ENCODE data around the gene RNF5. TPM values are rescaled to one million over a fixed set of nuclear protein-coding genes. Genes with fewer than 3 reads are reported as not detected.
A peak's percentile ranks its signal among the peaks of the same experiment; 100 is the strongest.
"Not testable (repeated sequence)": the region's sequence is repeated elsewhere in the genome, so short reads cannot be mapped to it uniquely, and the experiment has no call there.

Gene RNF5, protein sequence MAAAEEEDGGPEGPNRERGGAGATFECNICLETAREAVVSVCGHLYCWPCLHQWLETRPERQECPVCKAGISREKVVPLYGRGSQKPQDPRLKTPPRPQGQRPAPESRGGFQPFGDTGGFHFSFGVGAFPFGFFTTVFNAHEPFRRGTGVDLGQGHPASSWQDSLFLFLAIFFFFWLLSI
- 50.9 TPM for polyA plus RNA-seq (ENCODE audit: insufficient read length)

DNA sequence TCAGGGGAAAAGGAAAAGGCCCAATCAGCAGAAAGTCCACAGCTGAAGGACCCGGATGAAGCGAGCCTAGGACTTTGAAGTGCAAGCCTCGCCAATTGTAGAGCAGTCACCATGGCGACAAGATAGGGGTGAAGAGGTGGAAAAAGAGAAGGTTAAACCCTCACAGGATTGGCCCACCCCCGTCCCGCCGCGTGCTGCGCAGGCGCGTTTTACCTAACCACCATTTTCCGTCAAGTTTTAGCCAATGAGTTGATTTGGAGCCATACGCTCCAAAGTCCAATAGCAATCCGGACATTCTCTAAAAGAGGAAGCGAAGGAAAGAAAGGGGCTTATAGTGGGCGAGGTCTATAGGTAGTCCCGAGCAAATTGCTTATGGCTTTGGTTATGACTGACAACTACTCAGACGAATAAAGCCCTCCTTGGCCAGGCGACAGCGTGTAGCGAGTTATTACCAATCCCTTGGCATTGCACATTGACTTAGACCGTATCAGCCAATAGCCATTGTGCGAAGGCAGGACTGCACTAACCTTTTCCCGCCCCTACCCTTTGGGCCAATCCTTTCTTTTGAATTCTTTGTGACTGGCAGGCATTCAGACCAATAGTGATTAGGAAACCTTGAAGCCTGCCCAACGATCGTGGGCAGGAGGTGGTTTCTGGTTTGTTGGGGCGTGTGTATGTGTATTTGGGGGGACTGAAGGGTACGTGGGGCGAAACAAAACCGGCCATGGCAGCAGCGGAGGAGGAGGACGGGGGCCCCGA lies at the start of gene RNF5:
Gene RNF5, plus strand, starts transcription at position 618 of the 759 bp plus-strand sequence. Its CDS starts 107 bp downstream, at position 725.
- DNase-seq: peak; percentile 99

DNA sequence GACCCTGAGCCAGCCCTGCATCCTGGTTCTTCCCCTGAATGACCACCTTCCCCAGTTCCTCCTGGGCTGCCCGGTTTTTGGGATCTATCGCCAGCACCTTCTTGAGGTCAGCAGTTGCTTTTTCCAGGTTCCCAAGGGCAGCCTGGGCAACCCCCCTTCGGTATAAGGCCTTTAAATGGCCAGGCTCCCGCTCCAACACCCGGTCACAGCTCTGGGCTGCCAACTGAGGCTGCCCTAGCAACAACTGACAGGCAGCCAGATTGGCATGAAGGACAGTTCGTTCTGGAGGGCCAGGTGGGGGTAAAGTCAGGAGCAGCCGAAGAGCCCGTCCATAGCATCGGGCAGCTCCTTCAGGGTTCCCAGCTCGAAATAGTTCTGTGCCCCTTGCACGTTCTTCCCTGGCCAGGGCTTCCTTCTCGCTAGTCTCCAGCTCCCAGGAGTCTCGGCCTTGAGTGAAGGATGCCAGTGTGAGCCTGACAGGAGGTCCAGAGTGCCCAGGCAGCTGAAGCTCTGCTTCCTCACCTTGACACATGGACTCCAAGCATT lies 49.4 kb upstream of the RNF5 start:
- DNase-seq: no peak

DNA sequence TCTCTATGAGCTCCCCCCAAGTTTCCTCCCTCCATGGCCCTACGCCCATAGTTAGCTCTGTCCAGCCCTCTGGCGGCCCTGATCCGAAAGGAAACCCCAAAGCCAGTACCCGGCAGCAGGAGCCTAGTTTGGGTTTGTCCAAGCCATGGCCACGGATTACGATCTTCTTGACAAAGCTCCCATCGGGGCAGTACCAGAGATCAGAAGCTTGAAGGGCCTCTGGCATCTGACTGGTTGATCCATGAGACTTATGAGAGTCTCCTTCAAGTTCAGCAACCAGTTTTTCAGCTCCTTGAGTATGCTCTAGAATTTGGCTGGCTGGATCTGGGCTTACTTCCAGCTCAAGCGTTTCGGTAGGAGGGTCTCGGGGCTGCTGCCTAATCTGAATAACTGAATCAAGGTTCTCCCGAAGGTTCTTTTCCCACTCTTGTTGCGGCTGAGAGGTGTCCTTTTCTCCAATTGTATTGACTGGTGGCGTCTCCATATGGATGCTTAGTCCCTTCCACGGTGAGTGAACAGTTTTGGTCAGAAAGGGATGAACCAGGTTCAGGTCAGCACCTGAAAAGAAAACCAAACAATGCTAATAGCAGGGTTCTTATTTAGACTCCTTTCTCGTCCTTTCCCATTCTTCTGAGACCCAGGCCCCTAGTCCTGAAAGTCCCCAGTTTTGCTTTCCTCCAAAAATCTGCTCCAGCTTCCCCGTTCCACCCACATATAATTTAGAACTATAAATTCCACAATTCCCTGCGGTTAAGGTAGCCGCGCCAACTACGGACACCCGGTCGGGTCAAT lies 48.7 kb upstream of the RNF5 start:
- DNase-seq: no peak

DNA sequence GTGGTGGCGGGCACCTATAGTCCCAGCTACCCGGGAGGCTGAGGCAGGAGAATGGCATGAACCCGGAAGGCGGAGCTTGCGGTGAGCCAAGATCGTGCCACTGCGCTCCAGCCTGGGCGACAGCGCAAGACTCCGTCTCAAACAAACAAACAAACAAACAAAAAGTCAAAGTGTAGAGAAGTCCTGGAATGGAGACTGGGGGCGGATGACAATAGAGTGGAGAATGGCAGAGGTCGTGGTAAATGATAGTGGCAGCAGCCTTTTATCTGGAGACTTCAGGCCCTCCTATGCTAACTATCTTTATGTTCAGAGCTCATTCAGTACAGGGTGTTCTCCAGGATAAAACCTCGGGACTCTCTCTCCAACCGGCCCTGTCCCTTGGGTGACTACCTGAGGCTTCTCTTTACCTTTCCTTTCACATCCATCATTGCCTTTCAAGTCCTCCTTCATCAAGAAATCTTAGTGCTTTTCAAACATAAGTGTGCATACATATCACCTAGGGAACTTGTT lies 46.7 kb upstream of the RNF5 start:
- no peak for DNase-seq

DNA sequence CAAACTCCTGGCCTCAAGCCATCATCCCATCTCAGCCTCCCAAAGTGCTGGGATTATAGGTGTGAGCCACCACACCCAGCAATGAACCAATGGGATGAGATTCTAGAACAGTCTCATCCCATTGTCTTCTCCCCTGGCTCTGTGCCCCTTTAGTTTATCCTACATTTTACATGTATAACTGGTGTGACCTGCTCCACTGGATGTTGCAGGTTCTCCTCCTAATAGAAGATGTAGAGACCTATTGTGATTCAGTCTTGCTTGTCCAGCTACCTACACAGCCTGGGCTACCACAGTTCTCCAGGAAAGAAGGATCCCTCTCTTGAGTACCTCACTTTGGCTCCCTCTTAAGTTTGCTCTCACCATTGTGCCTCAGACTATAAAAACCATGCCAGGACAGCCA lies 46.1 kb upstream of the RNF5 start:
- DNase-seq: no peak

DNA sequence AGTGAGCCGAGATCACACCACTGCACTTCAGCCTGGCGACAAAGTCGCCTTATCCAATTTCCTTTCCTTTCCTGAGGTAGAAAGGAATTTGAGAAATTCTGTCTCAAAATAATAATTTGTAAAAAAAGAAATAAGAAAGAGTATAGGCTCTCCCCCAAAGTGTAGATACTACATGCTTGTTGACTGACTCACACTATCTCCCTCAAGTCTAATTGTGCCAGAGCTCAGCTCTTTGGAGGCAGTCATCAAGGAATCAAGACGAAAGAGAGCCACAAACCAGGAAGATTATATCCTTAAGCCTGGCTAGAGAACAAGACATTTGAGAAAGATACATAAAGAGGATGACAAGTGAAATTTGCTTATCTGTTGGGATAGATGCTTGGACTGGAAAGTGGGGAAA lies 44.4 kb upstream of the RNF5 start:
- DNase-seq: no peak

DNA sequence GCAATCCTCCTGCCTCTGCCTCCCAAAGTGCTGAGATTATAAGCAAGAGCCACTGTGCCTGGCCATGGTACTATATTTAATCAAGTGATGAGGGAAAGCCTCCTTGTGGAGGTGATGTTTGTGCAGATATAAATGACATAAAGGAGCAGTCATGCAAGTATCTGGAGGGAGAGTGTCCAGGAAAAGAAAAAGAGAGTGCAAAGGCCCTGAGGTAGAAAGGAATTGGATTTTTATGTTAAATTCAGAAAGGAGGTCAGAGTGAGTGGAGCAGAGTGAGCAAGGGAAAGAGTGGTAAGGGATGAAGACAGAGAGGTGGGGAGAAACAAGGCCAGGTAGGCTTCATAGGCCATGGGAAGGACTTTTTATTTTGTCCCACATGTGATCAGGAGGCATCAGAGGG lies 40.8 kb upstream of the RNF5 start:
- no peak for DNase-seq

DNA sequence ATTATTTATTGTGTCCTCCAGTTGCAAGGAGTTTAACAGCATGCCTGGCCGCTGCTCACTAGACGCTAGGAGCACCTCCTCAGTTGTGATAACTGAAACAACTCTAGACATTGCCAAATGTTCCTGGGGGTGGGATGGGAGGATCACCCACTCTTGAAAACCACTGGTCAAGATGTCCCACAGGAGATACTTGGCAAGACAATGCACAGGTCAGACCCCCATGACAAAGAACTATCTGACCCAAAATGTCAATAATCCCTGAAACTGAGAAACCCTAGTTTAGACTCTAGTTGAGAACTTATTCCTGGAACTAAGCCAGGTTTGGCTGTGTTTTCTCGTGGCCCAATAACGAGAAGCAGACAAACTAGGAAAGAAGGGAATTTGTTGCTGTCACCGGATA lies 38.6 kb upstream of the RNF5 start:
- DNase-seq: no peak

DNA sequence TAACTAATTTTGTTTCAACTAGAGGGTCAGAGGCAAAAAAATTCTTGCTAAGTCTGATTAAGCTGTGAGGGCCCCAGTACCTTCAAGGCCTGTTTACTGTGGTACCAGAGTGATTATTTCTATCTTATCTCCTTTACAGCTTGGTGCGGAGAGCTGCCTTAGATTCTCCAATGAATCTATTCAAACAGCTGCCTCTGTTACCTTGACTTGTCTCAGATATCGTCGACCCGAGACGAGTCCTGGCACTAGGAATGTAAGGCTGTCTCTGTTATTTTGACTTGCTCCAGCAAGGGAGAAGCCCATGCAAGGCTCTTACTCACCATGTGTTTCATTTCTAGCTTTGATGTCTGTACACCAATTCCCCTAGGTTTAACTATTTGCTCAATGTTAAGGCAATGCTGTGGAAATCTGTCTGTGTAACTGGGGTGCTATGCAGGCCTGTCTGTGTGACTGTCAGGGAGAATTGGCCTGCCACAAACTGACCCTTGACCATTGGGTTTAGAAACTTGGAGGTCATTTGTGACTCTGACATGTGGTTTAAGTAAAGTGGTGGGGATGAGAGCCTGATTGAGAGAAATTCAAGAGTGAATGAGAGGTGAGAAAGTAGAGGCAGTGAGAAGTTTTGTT lies 37.7 kb upstream of the RNF5 start:
- no peak for DNase-seq

DNA sequence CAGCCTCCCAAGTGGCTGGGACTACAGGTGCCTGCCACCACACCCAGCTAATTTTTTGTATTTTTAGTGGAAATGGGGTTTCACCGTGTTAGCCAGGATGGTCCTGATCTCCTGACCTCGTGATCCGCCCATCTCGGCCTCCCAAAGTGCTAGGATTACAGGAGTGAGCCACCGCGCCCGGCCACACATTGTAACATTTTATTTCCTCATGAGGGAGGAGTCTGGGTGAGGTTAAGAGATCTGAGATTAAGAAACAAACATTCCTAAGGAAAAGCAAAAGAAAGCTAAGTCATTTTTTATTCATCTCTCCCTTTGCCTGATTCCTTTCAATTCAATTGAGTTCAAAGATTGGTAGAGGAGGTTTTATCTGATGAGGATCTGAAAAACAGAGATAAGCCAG lies 34.0 kb upstream of the RNF5 start:
- DNase-seq: not testable (repeated sequence)

DNA sequence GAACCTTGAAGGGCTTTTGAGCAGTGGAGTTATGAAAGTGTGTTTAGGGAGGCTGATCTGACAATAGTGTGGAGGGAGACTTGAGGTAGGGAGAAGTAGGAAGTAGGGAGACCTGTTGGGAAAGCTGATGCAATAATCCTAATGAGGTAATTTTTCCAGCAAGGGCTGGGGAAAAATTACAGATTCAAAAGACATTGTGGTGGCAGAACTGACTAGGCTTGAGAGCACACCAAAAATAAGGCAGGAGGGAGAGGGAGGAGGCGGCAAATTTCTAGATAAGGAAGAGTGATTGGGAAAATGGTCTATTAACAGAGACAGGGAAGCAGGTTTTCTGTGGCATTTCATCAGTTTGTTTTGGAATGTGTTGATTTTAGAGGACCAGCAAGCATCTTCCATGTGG lies 31.9 kb upstream of the RNF5 start:
- DNase-seq: no peak

DNA sequence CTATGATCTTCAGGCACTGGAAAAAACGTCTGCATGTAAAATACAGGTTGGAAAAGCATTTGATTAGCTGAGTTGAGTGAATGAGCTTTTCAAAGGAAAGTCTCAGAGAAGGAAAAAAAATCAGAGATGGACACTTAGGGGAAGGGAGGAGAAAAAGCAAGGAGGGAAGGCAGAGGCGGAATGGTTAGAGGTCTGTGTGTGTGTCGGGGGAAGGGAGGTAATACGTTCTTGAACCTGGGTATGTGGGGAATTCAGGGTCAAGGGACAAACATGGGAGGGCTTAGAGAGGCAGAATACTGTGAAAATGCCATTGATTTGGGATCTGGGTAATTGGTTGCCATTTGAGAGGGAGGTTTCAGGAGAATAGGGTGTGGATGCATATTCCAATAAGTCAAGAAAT lies 31.5 kb upstream of the RNF5 start:
- no peak for DNase-seq

DNA sequence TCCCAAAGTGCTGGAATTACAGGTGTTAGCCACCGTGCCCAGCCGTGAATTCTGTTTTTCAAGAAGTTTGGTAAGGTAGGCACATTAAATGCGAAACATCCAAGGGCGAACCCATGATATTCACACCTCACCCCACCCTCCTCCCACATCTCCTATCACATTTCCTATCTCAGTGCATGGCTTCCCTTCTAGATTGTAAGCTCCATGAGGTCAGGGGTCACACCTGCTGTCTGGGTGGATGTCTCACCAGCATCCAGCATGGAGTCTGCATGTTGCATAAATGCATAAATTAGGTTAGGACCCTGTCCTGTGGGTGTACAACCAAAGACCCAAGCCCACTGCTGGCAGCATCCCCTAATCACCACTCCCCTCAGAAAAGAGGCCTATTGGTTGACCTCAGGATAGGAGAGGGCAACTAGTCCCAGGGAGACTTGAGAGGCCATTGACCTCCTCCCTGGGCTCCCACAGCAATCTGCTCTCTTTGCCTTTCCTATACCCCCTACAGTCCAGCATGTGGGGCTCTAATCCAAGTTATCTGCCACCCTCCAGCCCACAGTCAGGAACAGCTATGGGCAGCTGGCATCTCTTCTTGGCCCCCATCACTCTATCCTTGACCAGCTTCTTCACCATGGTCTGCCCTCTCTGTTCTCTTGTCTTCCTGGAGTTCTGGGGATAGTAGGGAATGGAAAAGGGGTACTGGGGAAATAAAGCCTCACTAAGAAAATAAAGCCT lies 30.6 kb upstream of the RNF5 start:
- DNase-seq: no peak

DNA sequence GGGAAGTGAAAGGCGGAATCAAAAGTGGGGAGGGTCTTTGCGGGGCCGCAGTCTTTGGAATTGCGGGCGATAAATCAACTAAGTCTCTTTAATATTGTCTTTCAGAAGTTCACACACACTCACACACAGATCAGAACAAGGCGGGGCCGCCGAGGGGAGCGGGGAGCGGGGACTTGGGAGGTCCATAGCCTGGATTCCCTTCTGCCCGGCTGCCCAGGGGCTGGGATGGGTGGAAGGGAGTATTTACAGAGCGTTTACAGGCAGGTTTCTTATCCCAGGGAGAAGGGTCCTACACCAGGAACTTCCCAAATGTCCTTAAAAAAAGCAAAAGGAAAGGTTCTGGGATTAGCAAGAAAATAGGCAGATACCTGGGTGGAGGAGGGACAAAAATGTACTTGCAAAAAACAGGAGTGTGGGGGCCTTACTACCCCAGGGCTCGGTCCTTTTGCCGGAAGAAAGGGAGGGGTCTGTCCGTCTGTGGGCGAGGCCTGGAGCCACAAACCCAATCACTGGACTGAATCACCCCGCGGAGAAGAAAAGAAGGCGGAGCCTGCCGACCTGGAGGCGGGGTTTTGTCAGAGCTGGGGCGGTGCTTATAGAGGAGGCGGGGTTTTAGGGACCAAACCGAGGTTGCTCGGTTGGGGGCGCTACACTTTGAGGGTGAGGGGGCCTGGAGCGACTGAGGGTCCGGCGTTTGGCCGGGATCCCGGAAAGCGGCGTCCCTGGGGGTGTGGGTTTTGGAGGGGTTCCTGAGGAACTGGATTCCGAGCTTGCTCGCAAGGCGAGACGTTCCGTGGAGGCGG lies 29.7 kb upstream of the RNF5 start:
- DNase-seq: peak; percentile 64

DNA sequence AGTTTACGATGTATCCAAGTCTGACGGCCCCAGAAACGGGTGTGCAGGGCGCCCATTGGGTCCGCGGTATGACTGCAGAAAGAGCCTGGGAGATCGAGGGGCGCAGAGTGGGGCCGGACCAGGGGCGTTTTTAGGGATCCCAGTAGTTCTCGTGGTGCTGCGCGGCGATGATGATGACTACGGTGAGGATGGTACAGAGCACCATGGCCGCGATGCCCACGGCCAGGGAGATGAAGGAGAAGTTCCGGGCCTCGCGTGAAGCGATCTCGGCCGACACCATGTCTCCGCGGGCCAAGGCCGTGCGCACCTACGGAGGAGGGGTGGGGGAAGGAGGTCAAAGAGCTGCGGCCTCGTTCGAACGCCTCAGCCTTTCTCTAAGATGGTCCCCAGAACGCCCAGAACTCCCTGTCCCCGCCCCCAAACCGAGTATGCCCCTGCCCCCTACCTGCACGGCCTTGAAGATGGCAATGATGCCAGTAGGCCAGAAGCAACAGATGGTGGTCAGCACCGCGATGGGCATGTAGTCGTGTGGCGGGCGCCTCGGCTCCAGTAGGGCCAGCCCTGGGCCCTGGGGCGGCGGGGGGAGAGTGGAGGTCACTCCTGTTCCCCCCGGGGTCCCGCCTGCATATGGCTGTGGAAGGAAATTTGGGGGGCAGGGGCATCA lies 29.0 kb upstream of the RNF5 start:
- DNase-seq: no peak

DNA sequence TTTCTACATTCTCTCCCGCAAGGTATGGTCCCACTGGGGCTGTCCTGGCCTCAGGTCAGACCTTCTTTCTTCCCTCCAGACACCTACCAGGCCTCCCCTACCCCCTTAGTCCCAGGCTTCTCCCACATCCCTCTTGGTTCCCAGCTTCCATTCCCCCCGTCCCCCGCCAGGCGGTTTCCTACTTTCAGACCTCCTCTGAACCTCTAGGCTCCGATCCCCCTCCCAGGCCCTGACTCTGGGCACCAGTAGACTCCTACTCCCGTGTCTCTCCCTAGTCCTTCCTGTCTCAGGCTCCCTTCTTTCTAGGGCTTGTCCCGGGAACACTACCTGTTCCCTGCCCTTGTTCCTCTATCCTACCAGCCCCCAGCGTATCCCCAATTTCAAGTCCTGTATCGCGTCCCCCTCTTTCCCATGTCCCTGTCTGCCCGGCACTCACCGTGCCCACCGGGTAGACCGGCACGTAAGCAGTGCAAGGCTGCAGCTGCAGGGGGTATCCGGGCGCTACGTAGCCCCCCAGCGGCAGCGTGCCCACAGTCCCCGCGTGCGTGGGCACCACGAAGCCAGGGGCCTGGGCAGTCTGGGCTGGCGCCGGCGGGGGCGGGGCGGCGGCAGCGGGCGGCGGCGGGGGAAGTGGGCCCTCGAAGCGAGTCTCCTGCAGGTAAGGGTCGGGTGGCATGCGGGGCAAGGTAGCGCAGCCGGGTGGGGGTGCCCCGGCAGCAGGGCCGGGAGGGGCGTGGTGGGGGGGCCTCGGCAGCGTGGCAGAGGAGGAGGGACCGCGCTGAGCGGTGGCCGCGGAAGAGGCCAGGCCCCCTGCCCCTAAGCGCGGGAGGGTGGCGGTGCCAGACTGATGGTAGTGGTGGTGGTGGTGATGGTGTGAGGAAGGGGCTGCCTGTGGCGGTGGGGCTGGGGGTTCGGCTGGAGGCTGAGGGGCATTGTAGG lies 28.0 kb upstream of the RNF5 start:
- no peak for DNase-seq

DNA sequence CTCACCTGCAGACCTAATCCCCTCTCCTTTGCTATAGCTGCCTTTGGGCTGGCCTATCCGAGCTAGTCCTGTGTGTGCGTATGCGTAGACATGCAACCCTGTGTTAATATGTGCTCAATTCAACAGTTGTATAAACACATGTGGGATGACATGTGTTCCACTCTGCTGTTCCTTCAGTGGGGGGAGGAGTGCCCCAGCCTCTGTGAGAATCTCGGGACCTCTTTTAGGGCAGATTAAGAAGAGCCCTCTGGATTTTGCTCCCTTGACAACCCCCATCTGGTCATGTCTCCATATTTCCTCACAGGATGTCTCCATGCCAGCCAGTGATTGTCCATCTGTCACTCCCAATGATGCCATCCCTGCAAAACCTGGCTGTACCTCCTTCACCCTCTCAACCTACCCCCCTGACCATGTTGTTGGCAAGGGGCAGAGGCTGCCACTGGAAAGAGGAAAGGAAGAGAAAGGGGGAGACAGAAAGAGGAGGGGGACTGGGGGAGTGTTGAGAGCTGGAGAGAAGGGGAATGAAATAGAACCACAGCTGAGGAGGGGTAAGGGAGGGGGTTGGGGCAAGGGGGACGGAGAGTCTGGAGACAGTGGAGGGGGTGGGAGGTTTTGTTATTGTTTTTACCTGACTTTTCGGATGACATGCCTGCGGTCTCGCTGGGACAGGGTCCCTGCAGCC lies 26.9 kb upstream of the RNF5 start:
- no peak for DNase-seq

Measured in hindlimb muscle (tissue), 1 donor.